HCT116 (cell line): ENCODE results near the gene ACP6. TPM values are rescaled to one million over a fixed set of nuclear protein-coding genes. Genes with fewer than 3 reads are reported as not detected.

Experiments used
- ATAC-seq: fragments of 200-7000 bp; cut with Tn5 transposase; 2 replicates; pipeline ENCODE4 v1.9.1; 2020; ENCODE audit warnings: mild to moderate bottlenecking, moderate library complexity
- BruUV-seq: library from RNA; stranded (reverse); fragments of 400-500 nt; replicated peaks from 2 replicates; lab custom pipeline; 2021; lab: Mats Ljungman, UMichigan
- CTCF ChIA-PET: fragments of 300-600 bp; sonication (Branson Sonifier 250); formaldehyde crosslinking; loops from one replicate; lab custom pipeline; 2021; ENCODE audit warnings: antibody characterized with exemption; lab: Charles Lee
- POLR2A ChIA-PET: fragments of 300-600, 350-600 bp; sonication (Branson Sonifier 250); formaldehyde crosslinking; loops from one replicate; lab custom pipeline; 2021; ENCODE audit warnings: antibody characterized with exemption; lab: Charles Lee
- RAD21 ChIA-PET, 2 experiments: fragments of 300-600 bp; sonication (Branson Sonifier 250); formaldehyde crosslinking; loops; one replicate each; lab custom pipeline; 2023; ENCODE audit warnings: low total read pairs in 2 of 2; ENCODE audit not compliant: uncharacterized antibody in 2 of 2, unreplicated experiment in 2 of 2, low non-redundant PET in 1 of 2; lab: Charles Lee
- DNase-seq: peaks from one replicate; pipeline ENCODE4 v3.0.0-alpha.2; 2010; ENCODE audit warnings: low read depth, low spot score
- H2AFZ ChIP-seq: fragments of 200-600 bp; shearing (Covaris generic), sonication (generic); 2 replicates; pipeline ENCODE4 v1.6.1; 2017; ENCODE audit warnings: low read depth, mixed run types, mixed read lengths, antibody characterized with exemption, low read length; ENCODE audit not compliant: poor library complexity, severe bottlenecking
- H3K27ac ChIP-seq: 2 replicates; pipeline ENCODE4 v1.5.1; 2012; ENCODE audit warnings: low read depth, low read length
- H3K27me3 ChIP-seq: fragments of 200-600 bp; sonication (generic); 2 replicates; pipeline ENCODE4 v1.6.1; 2016; ENCODE audit warnings: mixed run types, low read length, mixed read lengths; ENCODE audit not compliant: insufficient read depth
- H3K36me3 ChIP-seq, 2 experiments: fragments of 200-500 bp in 1 of 2; fragments of 200-600 bp in 1 of 2; sonication (Bioruptor generic) in 1 of 2; sonication (generic) in 1 of 2; 2 replicates each; pipeline versions ENCODE4 v1.5.1 to v1.6.1; 2014 to 2016; ENCODE audit warnings: low read length in 2 of 2, inconsistent platforms in 1 of 2, mixed read lengths in 1 of 2, mixed run types in 1 of 2; ENCODE audit not compliant: insufficient read depth in 2 of 2, control insufficient read depth in 1 of 2
- H3K4me1 ChIP-seq, 2 experiments: fragments of 200-600 bp in 1 of 2; sonication (generic) in 1 of 2; 2 replicates each; pipeline versions ENCODE4 v1.5.1 to v1.6.1; 2012 to 2017; ENCODE audit warnings: low read length in 2 of 2, inconsistent platforms in 1 of 2, mild to moderate bottlenecking in 1 of 2, mixed read lengths in 1 of 2, mixed run types in 1 of 2, moderate library complexity in 1 of 2; ENCODE audit not compliant: insufficient read depth in 2 of 2, control insufficient read depth in 1 of 2
- H3K4me2 ChIP-seq: fragments of 200-600 bp; sonication (generic); 2 replicates; pipeline ENCODE4 v1.6.1; 2017; ENCODE audit warnings: mixed run types, low read length, mixed read lengths
- H3K4me3 ChIP-seq, 2 experiments: fragments of 200-600 bp in 1 of 2; sonication (generic) in 1 of 2; replicated peaks in 1 of 2; 2 replicates each; pipeline ENCODE4 v1.5.1; 2011 to 2016; ENCODE audit warnings: low read length in 2 of 2, control low read depth in 1 of 2, low read depth in 1 of 2, mild to moderate bottlenecking in 1 of 2, mixed read lengths in 1 of 2, mixed run types in 1 of 2
- H3K79me2 ChIP-seq: fragments of 200-600 bp; sonication (generic); 2 replicates; pipeline ENCODE4 v1.6.1; 2017; ENCODE audit warnings: mild to moderate bottlenecking, mixed run types, low read length, moderate library complexity, mixed read lengths; ENCODE audit not compliant: insufficient read depth
- H3K9ac ChIP-seq: fragments of 200-600 bp; sonication (generic); 2 replicates; pipeline ENCODE4 v1.6.1; 2016; ENCODE audit warnings: low read length, mixed read lengths
- H3K9me2 ChIP-seq: fragments of 200-600 bp; sonication (generic), shearing (Covaris generic); 2 replicates; pipeline ENCODE4 v1.6.1; 2017; ENCODE audit warnings: mixed run types, mild to moderate bottlenecking, moderate library complexity; ENCODE audit not compliant: insufficient read depth
- H3K9me3 ChIP-seq, 2 experiments: fragments of 200-500 bp in 1 of 2; fragments of 200-600 bp in 1 of 2; sonication (Bioruptor generic) in 1 of 2; sonication (generic) in 1 of 2; 2 replicates each; pipeline ENCODE4 v1.6.1; 2014 to 2017; ENCODE audit warnings: low read length in 2 of 2, mixed read lengths in 2 of 2, inconsistent platforms in 1 of 2, low read depth in 1 of 2, mild to moderate bottlenecking in 1 of 2, mixed run types in 1 of 2, moderate library complexity in 1 of 2; ENCODE audit not compliant: control insufficient read depth in 1 of 2, insufficient read depth in 1 of 2
- H4K20me1 ChIP-seq: fragments of 200-600 bp; sonication (generic), shearing (Covaris generic); 2 replicates; pipeline ENCODE4 v1.6.1; 2017; ENCODE audit warnings: mixed run types, mild to moderate bottlenecking, moderate library complexity; ENCODE audit not compliant: insufficient read depth
- CBX3 ChIP-seq: IDR thresholded peaks from 2 replicates; pipeline ENCODE4 v1.6.1; 2012; ENCODE audit warnings: low read depth
- CEBPB ChIP-seq: IDR thresholded peaks from 2 replicates; pipeline ENCODE4 v1.6.1; 2012; ENCODE audit warnings: low read depth
- POLR2AphosphoS5 ChIP-seq: IDR thresholded peaks from 2 replicates; pipeline ENCODE4 v1.6.1; 2011; ENCODE audit warnings: mild to moderate bottlenecking, low read depth, low read length, moderate library complexity
- RAD21 ChIP-seq: IDR thresholded peaks from 2 replicates; pipeline ENCODE4 v1.6.1; 2012; ENCODE audit warnings: low read depth, mild to moderate bottlenecking
- SP1 ChIP-seq: IDR thresholded peaks from 2 replicates; pipeline ENCODE4 v1.6.1; 2012; ENCODE audit warnings: low read depth
- TCF7L2 ChIP-seq: IDR thresholded peaks from 2 replicates; pipeline ENCODE4 v1.7.0; 2011; ENCODE audit warnings: borderline replicate concordance, inconsistent platforms; ENCODE audit not compliant: insufficient read depth, insufficient read length; ENCODE audit errors: extremely low read depth
- YY1 ChIP-seq: IDR thresholded peaks from 2 replicates; pipeline ENCODE4 v1.6.1; 2011; ENCODE audit warnings: low read length, low read depth, moderate library complexity, mild to moderate bottlenecking; ENCODE audit not compliant: insufficient replicate concordance; ENCODE audit errors: extremely low read depth
- ZNF274 ChIP-seq: fragments of 200-500 bp; sonication (Bioruptor generic); IDR thresholded peaks from 2 replicates; pipeline ENCODE4 v1.6.1; 2014; ENCODE audit warnings: mild to moderate bottlenecking, low read depth, low read length, inconsistent platforms
- intact Hi-C: fragments of 100-400 bp; cut with micrococcal nuclease; formaldehyde crosslinking; loops from 2 replicates; pipeline ENCODE4 v1.10.0; 2022
- total RNA-seq: library from RNA; stranded (reverse); gene quantifications from one replicate; pipeline ENCODE4 v1.2.1, GENCODE V29; 2021; ENCODE audit not compliant: unreplicated experiment
- TF ChIP-seq, protein P1 (sequence below): IDR thresholded peaks from 2 replicates; pipeline ENCODE4 v1.6.1; 2011; ENCODE audit warnings: mild to moderate bottlenecking, low read length, moderate library complexity; ENCODE audit not compliant: insufficient replicate concordance; ENCODE audit errors: extremely low read depth
- TF ChIP-seq, protein P2 (sequence below): IDR thresholded peaks from 2 replicates; pipeline ENCODE4 v1.6.1; 2012

ACP6 gene
- total RNA-seq, 1 experiment from 2014 or later = 26.4 TPM

DNA sequence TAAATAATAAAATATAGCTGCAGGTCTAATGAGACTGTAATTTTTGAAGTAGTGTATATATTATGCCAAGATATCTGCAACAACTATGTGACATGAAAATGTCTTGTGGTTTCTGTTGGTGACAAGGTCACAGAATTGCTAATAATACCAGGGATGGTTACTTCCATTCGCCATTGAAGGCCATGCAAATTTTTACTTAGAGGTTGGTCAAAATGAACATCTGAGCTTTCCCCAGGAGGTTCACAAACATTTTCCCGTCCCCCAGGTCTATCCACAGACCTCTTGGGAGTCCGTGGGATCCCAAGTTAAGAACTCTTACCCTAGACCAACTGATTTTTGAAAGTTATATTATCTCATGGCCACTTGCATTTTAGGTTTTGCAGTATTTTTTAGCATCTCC is 66.3 kb downstream of the ACP6 start:
- ChIA-PET CTCF (no interaction called here), RAD21 (no interaction called here), POLR2A (no interaction called here)
- H3K9ac ChIP-seq = no peak overlapping the region
- no peak for ATAC-seq
- no peaks in the 10 kb centered on the region for H3K27me3 ChIP-seq
- no peaks in the 10 kb centered on the region for H3K9me3 ChIP-seq
- no peaks in the 10 kb centered on the region for H4K20me1 ChIP-seq
- peaks cover 19% of the 10 kb centered on the region for H3K79me2 ChIP-seq
- intact Hi-C loops = no loop called here
- no TSS peak for BruUV-seq
- no peak for DNase-seq
- H3K36me3 ChIP-seq = peaks cover 9 to 11% of the 10 kb centered on the region in 2 experiments; a peak in 3 of 4 replicates
- no peak overlapping the region for H3K4me3 ChIP-seq
- no peak overlapping the region for H3K4me2 ChIP-seq
- no peaks in the 10 kb centered on the region for H3K9me2 ChIP-seq
- peaks cover 1 to 15% of the 10 kb centered on the region in 2 experiments; a peak in 3 of 4 replicates for H3K4me1 ChIP-seq
- H2AFZ ChIP-seq = no peak overlapping the region
- TF ChIP-seq CEBPB (no peak), POLR2AphosphoS5 (no peak), RAD21 (no peak), CBX3 (no peak), TCF7L2 (no peak), ZNF274 (no peak), YY1 (no peak), SP1 (no peak)
- TF ChIP-seq, protein P1, sequence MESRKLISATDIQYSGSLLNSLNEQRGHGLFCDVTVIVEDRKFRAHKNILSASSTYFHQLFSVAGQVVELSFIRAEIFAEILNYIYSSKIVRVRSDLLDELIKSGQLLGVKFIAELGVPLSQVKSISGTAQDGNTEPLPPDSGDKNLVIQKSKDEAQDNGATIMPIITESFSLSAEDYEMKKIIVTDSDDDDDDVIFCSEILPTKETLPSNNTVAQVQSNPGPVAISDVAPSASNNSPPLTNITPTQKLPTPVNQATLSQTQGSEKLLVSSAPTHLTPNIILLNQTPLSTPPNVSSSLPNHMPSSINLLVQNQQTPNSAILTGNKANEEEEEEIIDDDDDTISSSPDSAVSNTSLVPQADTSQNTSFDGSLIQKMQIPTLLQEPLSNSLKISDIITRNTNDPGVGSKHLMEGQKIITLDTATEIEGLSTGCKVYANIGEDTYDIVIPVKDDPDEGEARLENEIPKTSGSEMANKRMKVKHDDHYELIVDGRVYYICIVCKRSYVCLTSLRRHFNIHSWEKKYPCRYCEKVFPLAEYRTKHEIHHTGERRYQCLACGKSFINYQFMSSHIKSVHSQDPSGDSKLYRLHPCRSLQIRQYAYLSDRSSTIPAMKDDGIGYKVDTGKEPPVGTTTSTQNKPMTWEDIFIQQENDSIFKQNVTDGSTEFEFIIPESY = no peak
- TF ChIP-seq, protein P2, sequence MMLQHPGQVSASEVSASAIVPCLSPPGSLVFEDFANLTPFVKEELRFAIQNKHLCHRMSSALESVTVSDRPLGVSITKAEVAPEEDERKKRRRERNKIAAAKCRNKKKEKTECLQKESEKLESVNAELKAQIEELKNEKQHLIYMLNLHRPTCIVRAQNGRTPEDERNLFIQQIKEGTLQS = no peak
- TF ChIP-seq, all 23 proteins: peak for 0
- no peak overlapping the region for H3K27ac ChIP-seq
